ENCODE data around the gene MYDGF. TPM values are rescaled to one million over a fixed set of nuclear protein-coding genes. Genes with fewer than 3 reads are reported as not detected.
A peak's percentile ranks its signal among the peaks of the same experiment; 100 is the strongest.
"Not testable (repeated sequence)": the region's sequence is repeated elsewhere in the genome, so short reads cannot be mapped to it uniquely, and the experiment has no call there.

Gene MYDGF
- total RNA-seq, 4 donors from 2014 or later = 21.8 to 63.5 (median 44.4) TPM

- no peak overlapping the region for H3K27ac ChIP-seq
- TF ChIP-seq POLR2A (IDR thresholded peaks at IDR 0.05) = no peak
- TF ChIP-seq CTCF (IDR thresholded peaks at IDR 0.05) = no peak
- no peak overlapping the region for H3K4me3 ChIP-seq
- intact Hi-C loops (cut with DNase I; ENCODE audit: low total_unique reads) = no loop called here
- no peaks in the 10 kb centered on the region for H3K36me3 ChIP-seq
- no peaks in the 10 kb centered on the region for H3K4me1 ChIP-seq
- H3K9me3 ChIP-seq = no peaks in the 10 kb centered on the region
- H3K27me3 ChIP-seq = no peaks in the 10 kb centered on the region
- DNase-seq = no peak
These were observed 45.5 kb upstream of the MYDGF start for GRCh38 chr19:4715529-4716221.

GRCh38 chr19:4715178-4715528 lies 45.0 kb upstream of the MYDGF start:
- H3K27me3 ChIP-seq; H3K9me3 ChIP-seq; H3K4me3 ChIP-seq; H3K27ac ChIP-seq; H3K4me1 ChIP-seq; DNase-seq; intact Hi-C loops (cut with DNase I; ENCODE audit: low total_unique reads); H3K36me3 ChIP-seq: not testable (repeated sequence)

GRCh38 chr19:4714016-4714415 lies 43.9 kb upstream of the MYDGF start:
- H3K27ac ChIP-seq = peak overlapping the region; percentile 74 to 76
- no peak overlapping the region for H3K4me3 ChIP-seq
- no peaks in the 10 kb centered on the region for H3K4me1 ChIP-seq
- H3K27me3 ChIP-seq = no peaks in the 10 kb centered on the region
- H3K36me3 ChIP-seq = no peaks in the 10 kb centered on the region
- no peaks in the 10 kb centered on the region for H3K9me3 ChIP-seq
- no peak for DNase-seq
- intact Hi-C loops (cut with DNase I; ENCODE audit: low total_unique reads) = no loop called here
- TF ChIP-seq POLR2A (IDR thresholded peaks at IDR 0.05) (no peak), CTCF (IDR thresholded peaks at IDR 0.05) (no peak)

DNA sequence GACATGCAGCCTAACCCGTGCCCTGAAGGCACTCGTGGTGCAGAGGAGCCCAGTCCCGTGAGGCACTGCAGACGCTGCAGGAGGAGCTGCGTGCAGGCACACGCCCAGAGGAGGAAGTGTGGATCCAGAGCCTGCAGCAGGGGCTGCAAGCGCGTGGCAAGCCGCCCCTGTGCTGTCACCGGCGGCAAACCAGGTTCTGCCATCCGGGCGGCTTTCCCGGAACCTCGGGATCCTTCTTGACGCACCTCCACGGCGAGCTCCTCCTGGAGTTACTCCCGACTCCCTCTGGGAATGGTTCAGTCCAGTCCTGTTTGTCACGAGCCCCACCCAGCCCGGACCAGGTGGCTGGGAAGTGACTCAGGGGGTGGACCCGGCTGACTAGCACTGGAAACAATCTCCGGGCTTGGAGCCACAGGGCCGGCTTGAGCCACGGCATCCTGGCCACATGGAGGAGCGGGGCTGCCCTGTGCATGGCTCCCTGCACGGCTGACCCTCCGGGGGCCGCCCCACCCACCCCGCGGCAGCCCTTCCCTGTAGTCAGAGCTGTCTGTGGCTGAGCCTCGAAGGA lies 43.3 kb upstream of the MYDGF start:
- Histone ChIP-seq H3K9me3 (no peaks in the 10 kb centered on the region), H3K4me3 (no peak overlapping the region), H3K27me3 (no peaks in the 10 kb centered on the region), H3K36me3 (no peaks in the 10 kb centered on the region), H3K27ac (peak overlapping the region; percentile 74 to 76), H3K4me1 (no peaks in the 10 kb centered on the region)
- intact Hi-C loops (cut with DNase I; ENCODE audit: low total_unique reads) = no loop called here
- peak; percentile 84 to 87 for DNase-seq
- TF ChIP-seq CTCF (IDR thresholded peaks at IDR 0.05) (peak in 1 of 4 experiments; percentile 17), POLR2A (IDR thresholded peaks at IDR 0.05) (no peak)

DNA sequence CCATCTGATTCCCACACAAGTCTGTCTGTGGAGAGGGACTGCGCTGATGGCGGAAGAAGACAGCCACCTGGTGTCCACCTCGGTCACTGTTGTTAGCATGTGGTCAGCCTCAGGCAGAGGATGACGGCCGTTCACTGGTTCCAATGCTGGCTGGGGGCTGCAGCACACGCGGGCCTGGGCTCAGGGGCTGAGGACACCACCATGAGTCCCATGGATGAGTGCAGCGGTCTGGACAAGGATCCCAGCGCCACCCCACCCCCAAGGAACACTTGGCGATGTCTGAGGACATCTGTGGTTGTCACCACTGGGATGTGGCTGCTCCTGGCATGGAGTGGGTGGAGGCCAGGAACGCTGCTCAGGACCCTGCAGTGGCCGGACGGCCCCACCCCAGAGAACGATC lies 42.6 kb upstream of the MYDGF start:
- H3K9me3 ChIP-seq = no peaks in the 10 kb centered on the region
- DNase-seq = no peak
- H3K36me3 ChIP-seq = no peaks in the 10 kb centered on the region
- no peak overlapping the region for H3K4me3 ChIP-seq
- peak overlapping the region; percentile 64 to 76 for H3K27ac ChIP-seq
- intact Hi-C loops (cut with DNase I; ENCODE audit: low total_unique reads) = no loop called here
- no peaks in the 10 kb centered on the region for H3K4me1 ChIP-seq
- H3K27me3 ChIP-seq = no peaks in the 10 kb centered on the region
- TF ChIP-seq POLR2A (IDR thresholded peaks at IDR 0.05) (no peak), CTCF (IDR thresholded peaks at IDR 0.05) (no peak)
